HG03565 (cell line): ENCODE data around the gene FRMD3.
A peak's percentile ranks its signal among the peaks of the same experiment; 100 is the strongest.

ENCODE experiments used
- ATAC-seq: cut with Tn5 transposase; IDR thresholded peaks from one replicate; pipeline ENCODE4 v1.9.1; 2021; ENCODE audit warnings: mild to moderate bottlenecking, moderate library complexity; ENCODE audit not compliant: unreplicated experiment

Gene FRMD3

GRCh38 chr9:83538172-83538889, at the start of gene FRMD3:
Gene FRMD3, minus strand, starts transcription at chr9:83538401. Its CDS starts 170 bp downstream, at chr9:83538231.
- no peak for ATAC-seq

- ATAC-seq, result no peak
These were observed 46.8 kb upstream of the FRMD3 start for GRCh38 chr9:83584995-83585394.

GRCh38 chr9:83583151-83584014, 45.2 kb upstream of the FRMD3 start:
- peak; percentile 82 for ATAC-seq

GRCh38 chr9:83582029-83582428, 43.8 kb upstream of the FRMD3 start:
- ATAC-seq, result no peak

GRCh38 chr9:83574482-83574881, 36.3 kb upstream of the FRMD3 start:
- ATAC-seq, result no peak

- no peak for ATAC-seq
These were observed 34.3 kb upstream of the FRMD3 start for GRCh38 chr9:83572524-83572923.

- no peak for ATAC-seq
These were observed 32.2 kb upstream of the FRMD3 start for GRCh38 chr9:83570359-83570758.

- no peak for ATAC-seq
These were observed 31.1 kb upstream of the FRMD3 start for GRCh38 chr9:83569326-83569725.

GRCh38 chr9:83563360-83563759, 25.2 kb upstream of the FRMD3 start:
- no peak for ATAC-seq

GRCh38 chr9:83560169-83560826, 22.1 kb upstream of the FRMD3 start:
- ATAC-seq, result no peak

GRCh38 chr9:83557771-83558170, 19.6 kb upstream of the FRMD3 start:
- ATAC-seq, result no peak

- ATAC-seq, result no peak
These were observed 19.1 kb upstream of the FRMD3 start for GRCh38 chr9:83557317-83557716.

GRCh38 chr9:83554278-83554677, 16.1 kb upstream of the FRMD3 start:
- no peak for ATAC-seq

- ATAC-seq, result peak; percentile 89
These were observed 5.9 kb upstream of the FRMD3 start for GRCh38 chr9:83544002-83544698.

GRCh38 chr9:83538890-83539238, 663 bp upstream of the FRMD3 start:
- ATAC-seq, result no peak

GRCh38 chr9:83537331-83538171, 650 bp downstream of the FRMD3 start:
- ATAC-seq, result no peak

GRCh38 chr9:83536332-83536731, 1.9 kb downstream of the FRMD3 start:
- no peak for ATAC-seq

- no peak for ATAC-seq
These were observed 2.5 kb downstream of the FRMD3 start for GRCh38 chr9:83535736-83536135.

- ATAC-seq, result no peak
These were observed 4.9 kb downstream of the FRMD3 start for GRCh38 chr9:83533296-83533695.

GRCh38 chr9:83526901-83527300, 11.3 kb downstream of the FRMD3 start:
- no peak for ATAC-seq
